AG04450 (cell line): ENCODE results near the gene MGLL. TPM values are rescaled to one million over a fixed set of nuclear protein-coding genes. Genes with fewer than 3 reads are reported as not detected.

Experiments
- CTCF ChIA-PET: fragments of 300-600, 350-600 bp; formaldehyde crosslinking; extraction: SDS; loops from one replicate; lab custom pipeline; 2022; ENCODE audit warnings: antibody characterized with exemption, inconsistent platforms; lab: Charles Lee
- POLR2A ChIA-PET: fragments of 350-600 bp; formaldehyde crosslinking; extraction: SDS; loops from one replicate; lab custom pipeline; 2021; ENCODE audit warnings: antibody characterized with exemption, inconsistent platforms; lab: Yijun Ruan, JAX
- DNase-seq: peaks from one replicate; pipeline ENCODE4 v3.0.0-alpha.2; 2011; ENCODE audit warnings: low read depth, low spot score
- H3K27ac ChIP-seq: one replicate; pipeline ENCODE4 v1.5.1; 2012; ENCODE audit warnings: low read depth, low read length, control low read depth
- H3K27me3 ChIP-seq: one replicate; pipeline ENCODE4 v1.6.0; 2012; ENCODE audit warnings: low read length; ENCODE audit not compliant: control insufficient read depth, insufficient read depth
- H3K4me3 ChIP-seq: 2 replicates; pipeline ENCODE4 v1.5.1; 2011; ENCODE audit warnings: mild to moderate bottlenecking, low read depth, low read length, control low read depth
- H3K9me3 ChIP-seq: 2 replicates; pipeline ENCODE4 v1.5.1; 2012; ENCODE audit warnings: low read length; ENCODE audit not compliant: control insufficient read depth, insufficient read depth
- CTCF ChIP-seq: IDR thresholded peaks from 2 replicates; pipeline ENCODE4 v1.5.1; 2011; ENCODE audit warnings: low read depth, low read length, control low read depth, inconsistent platforms
- polyA plus RNA-seq: library from polyadenylated mRNA; depleted of rRNA; stranded (reverse); fragments of >200 nt; gene quantifications from 2 replicates; pipeline ENCODE4 v1.2.3, GENCODE V29; 2011

The MGLL gene
- polyA plus RNA-seq, 1 experiment, result 49.1 TPM

GRCh38 chr3:127844326-127844942 lies 22.1 kb upstream of the MGLL start:
- no peak for DNase-seq
- no peak for TF ChIP-seq CTCF
- ChIA-PET CTCF (interaction anchor here (1.1 to 1.6 kb wide), 2 partner anchors 12 kb away, joined by 5 to 7 read pairs; no protein-coding TSS in a partner anchor), POLR2A (no interaction called here)
- Histone ChIP-seq H3K27ac (no peak overlapping the region), H3K27me3 (peaks cover 42% of the 10 kb centered on the region), H3K4me3 (no peak overlapping the region), H3K9me3 (no peaks in the 10 kb centered on the region)

GRCh38 chr3:127840671-127841070 lies 18.4 kb upstream of the MGLL start:
- no peak for TF ChIP-seq CTCF
- DNase-seq, result no peak
- Histone ChIP-seq H3K9me3 (no peaks in the 10 kb centered on the region), H3K27me3 (peaks cover 29% of the 10 kb centered on the region), H3K4me3 (no peak overlapping the region), H3K27ac (no peak overlapping the region)
- POLR2A ChIA-PET, result no interaction called here
- CTCF ChIA-PET, result no interaction called here

GRCh38 chr3:127839099-127839498 lies 16.8 kb upstream of the MGLL start:
- Histone ChIP-seq H3K9me3 (no peaks in the 10 kb centered on the region), H3K27ac (no peak overlapping the region), H3K4me3 (no peak overlapping the region), H3K27me3 (peaks cover 23% of the 10 kb centered on the region)
- CTCF ChIA-PET, result no interaction called here
- TF ChIP-seq CTCF, result no peak
- POLR2A ChIA-PET, result no interaction called here
- DNase-seq, result no peak

- no peak for DNase-seq
- Histone ChIP-seq H3K27ac (no peak overlapping the region), H3K9me3 (no peaks in the 10 kb centered on the region; the same call in 1 of the 2 replicates), H3K4me3 (no peak overlapping the region), H3K27me3 (peaks cover 9% of the 10 kb centered on the region)
- ChIA-PET CTCF (interaction anchor here (0.7 kb wide), 1 partner anchor 11 kb away, joined by 4 read pairs; no protein-coding TSS in a partner anchor), POLR2A (no interaction called here)
- no peak for TF ChIP-seq CTCF
Observed at GRCh38 chr3:127835993-127836882, 13.9 kb upstream of the MGLL start.
